T-helper 2 cell treated with Interferon-gamma antibody and Interleukin-4, amounts not matched to agents 5 μg/mL and 100 μg/mL, for 36 hours (primary cell): ENCODE results near the gene NPC2.
"Not testable (repeated sequence)": the region's sequence is repeated elsewhere in the genome, so short reads cannot be mapped to it uniquely, and the experiment has no call there.

Source experiments
- DNase-seq: peaks from one replicate; pipeline ENCODE4 v3.0.0; 2021; ENCODE audit warnings: low spot score
- H3K27ac Mint-ChIP-seq: one replicate; pipeline ENCODE4 v1.8.0; 2021; ENCODE audit warnings: mild to moderate bottlenecking, mixed read lengths
- H3K27me3 Mint-ChIP-seq: one replicate; pipeline ENCODE4 v1.8.0; 2021; ENCODE audit warnings: low read depth, mixed read lengths
- H3K36me3 Mint-ChIP-seq: one replicate; pipeline ENCODE4 v1.8.0; 2021; ENCODE audit warnings: low read depth, mixed read lengths
- H3K4me1 Mint-ChIP-seq: one replicate; pipeline ENCODE4 v1.8.0; 2021; ENCODE audit warnings: low read depth, mixed read lengths
- H3K4me3 Mint-ChIP-seq: one replicate; pipeline ENCODE4 v1.8.0; 2022; ENCODE audit warnings: mild to moderate bottlenecking, moderate library complexity, mixed read lengths
- H3K9me3 Mint-ChIP-seq: one replicate; pipeline ENCODE4 v1.8.0; 2021; ENCODE audit warnings: mixed read lengths

NPC2 gene

DNA sequence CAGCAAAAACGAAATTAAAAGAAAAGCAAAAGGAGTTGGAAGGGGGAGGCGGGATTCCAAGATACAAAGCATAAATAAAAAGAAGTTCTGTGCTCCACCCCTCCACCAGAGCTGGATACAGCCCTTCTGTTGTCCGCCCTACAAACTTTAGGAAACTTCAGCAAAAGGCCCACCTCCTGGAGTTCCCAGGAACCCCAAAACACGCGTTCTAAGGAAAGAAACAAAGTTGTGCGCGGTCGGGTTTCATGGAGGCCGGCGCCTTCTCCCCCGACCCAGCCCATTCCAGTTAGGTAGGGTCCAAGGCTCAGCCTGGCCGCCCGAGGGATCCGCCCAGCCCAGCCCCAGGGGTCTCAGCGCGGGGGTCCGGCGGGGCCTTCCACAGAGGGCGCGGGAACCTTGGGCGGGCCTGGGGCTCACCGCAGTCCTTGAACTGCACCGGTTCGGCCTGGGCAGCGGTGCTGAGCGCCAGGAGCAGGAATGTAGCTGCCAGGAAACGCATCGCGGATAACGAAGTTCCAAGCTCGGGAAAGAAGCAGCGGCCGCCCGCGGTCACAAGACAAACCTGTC lies at the start of gene NPC2:
Gene NPC2 (minus strand): TSS at position 530 of the 567 bp plus-strand sequence. CDS start 31 bp downstream, at position 499.
- Mint-ChIP-seq H3K27me3 (peaks cover 4% of the 10 kb centered on the region), H3K9me3 (no peaks in the 10 kb centered on the region), H3K36me3 (peaks cover 7% of the 10 kb centered on the region), H3K4me3 (peak within 1 kb of the TSS; percentile 89), H3K27ac (peak within 1 kb of the TSS; percentile 90), H3K4me1 (peaks cover 22% of the 10 kb centered on the region)
- no peak for DNase-seq

DNA sequence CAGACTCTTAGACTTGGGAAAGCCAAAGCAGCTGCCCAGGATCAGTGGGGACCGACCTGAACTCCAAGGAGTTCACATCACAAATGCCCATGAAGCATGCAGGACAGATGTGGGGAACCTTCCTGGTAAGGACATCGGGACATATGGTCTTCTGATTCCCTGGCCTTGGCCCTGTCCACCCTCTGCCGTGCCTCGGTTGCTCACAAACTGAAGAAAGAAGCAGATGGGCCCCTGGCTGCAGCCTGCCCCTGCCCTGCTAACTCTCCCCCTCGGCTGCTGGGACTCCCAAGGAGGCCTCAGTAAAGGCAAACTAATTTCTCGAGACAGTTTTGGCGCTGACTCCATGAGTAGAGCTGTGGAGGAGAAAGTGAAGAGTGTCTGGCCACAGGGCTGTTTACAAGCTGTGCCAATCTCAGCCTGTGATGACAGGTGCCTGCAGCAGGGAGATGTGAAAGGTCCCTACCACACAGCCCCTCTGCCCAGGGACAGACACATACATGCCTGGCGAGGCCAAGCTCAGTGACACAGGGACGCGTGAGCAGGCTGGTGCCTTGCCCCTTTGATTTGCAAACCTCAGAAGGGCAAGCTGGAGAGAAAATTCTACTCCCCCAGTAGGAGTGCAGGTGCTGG lies 49.1 kb upstream of the NPC2 start:
- peaks cover 3% of the 10 kb centered on the region for H3K27me3 Mint-ChIP-seq
- no peak overlapping the region for H3K27ac Mint-ChIP-seq
- H3K4me3 Mint-ChIP-seq: no peak overlapping the region
- no peak for DNase-seq
- H3K9me3 Mint-ChIP-seq: no peaks in the 10 kb centered on the region
- H3K36me3 Mint-ChIP-seq: no peaks in the 10 kb centered on the region
- H3K4me1 Mint-ChIP-seq: no peaks in the 10 kb centered on the region

DNA sequence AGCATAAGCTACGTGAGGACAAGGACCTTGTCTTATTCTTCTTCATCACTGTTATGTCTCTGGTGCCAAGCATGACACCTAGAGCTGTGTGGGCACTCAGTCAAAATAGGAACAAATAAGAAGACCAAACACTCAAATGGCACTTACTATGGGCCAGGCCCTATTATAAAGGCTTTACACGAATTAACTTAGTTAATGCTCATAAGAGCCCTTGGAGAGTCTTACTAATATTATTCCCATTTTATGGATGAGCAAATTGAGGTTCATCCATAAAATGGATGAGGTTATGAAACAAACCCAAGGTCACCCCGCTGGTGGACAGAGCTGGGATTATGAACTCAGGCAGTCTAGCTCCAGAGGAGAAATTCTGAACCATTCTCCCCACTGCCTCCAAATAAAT lies 48.1 kb upstream of the NPC2 start:
- Mint-ChIP-seq H3K27me3 (peaks cover 3% of the 10 kb centered on the region), H3K9me3 (no peaks in the 10 kb centered on the region), H3K27ac (no peak overlapping the region), H3K36me3 (no peaks in the 10 kb centered on the region), H3K4me1 (no peaks in the 10 kb centered on the region), H3K4me3 (no peak overlapping the region)
- no peak for DNase-seq

DNA sequence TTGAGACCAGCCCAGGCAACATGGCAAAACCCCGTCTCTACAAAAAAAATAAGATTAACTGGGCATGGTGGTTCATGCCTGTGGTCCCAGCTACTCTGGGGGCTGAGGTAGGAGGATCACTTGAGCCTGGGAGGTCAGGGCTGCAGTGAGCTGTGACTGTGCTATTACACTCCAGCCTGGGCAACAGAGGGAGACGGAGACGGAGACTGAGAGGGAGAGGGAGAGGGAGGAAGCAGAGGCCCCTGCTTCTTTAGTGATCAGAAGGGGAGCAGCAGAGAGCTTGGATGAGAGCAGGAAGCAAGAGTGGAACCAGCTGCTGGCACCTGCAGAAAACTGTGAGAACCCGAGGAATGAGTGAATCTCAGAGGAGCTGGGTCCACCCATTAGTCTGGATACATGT lies 46.4 kb upstream of the NPC2 start:
- Mint-ChIP-seq H3K9me3 (no peaks in the 10 kb centered on the region), H3K36me3 (no peaks in the 10 kb centered on the region), H3K4me3 (no peak overlapping the region), H3K27ac (no peak overlapping the region), H3K27me3 (peaks cover 3% of the 10 kb centered on the region), H3K4me1 (no peaks in the 10 kb centered on the region)
- no peak for DNase-seq

DNA sequence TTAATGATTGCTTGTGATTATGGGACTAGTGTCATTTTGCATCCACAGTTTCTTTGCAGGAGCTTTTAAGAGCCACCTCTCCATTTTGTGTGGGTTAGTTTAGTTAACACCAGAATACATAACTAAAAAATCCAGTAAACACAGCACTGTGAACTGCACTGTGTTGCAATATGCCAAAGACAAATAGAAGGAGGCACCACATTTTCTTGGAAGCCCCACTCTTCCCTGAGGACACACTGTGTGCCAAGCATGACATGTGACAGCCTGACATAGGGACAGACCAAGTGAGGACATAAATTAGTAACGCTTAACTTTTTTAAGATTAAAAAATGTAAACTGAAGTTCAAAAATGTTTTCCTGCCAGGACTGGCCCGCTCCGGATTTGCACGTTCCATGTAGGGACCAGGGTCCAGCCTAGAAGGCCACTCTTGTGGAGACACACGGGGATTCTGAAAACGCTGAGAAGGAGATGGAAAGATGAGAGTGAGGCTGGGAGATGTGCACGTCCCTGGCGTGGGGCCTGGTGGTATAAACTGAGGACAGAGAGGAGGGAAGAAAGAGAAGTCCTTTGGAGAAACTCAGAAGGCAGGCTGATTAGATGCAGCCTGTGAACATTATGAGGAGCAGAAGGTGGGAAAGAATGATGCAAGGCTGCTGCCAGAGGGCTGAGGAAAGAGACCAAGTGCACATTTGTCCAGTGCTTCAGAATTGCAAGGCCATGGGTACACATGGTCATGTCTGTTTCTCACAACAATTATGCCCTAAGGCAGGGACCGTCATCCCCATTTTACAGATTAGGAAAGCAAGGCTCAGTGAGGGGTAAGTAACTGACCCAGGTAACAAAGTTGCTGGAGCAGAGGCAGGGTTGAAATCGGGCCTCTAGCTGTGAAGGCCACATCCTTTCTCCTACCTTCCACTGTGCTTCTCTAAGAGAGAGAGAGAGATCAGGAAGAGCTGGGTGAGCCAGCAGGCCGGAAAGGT lies 45.6 kb upstream of the NPC2 start:
- H3K36me3 Mint-ChIP-seq: no peaks in the 10 kb centered on the region
- H3K27ac Mint-ChIP-seq: no peak overlapping the region
- DNase-seq: no peak
- no peaks in the 10 kb centered on the region for H3K9me3 Mint-ChIP-seq
- H3K27me3 Mint-ChIP-seq: peaks cover 3% of the 10 kb centered on the region
- H3K4me1 Mint-ChIP-seq: no peaks in the 10 kb centered on the region
- no peak overlapping the region for H3K4me3 Mint-ChIP-seq

DNA sequence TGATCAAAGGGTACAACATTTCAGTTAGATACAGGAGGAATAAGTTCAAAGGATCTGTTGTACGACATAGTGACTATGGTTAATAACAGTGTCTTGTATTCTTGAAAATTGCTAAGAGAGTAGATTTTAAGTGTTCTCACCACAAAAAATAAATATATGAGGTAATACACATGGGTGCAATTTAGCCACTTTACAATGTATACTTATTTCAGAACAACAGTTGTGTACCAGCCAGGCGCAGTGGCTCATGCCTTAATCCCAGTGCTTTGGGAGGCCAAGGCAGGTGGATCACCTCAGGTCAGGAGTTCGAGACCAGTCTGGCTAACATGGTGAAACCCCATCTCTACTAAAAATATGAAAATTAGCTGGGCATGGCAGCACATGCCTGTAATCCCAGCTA lies 43.2 kb upstream of the NPC2 start:
- not testable (repeated sequence) for H3K4me3 Mint-ChIP-seq, DNase-seq, H3K27ac Mint-ChIP-seq, H3K4me1 Mint-ChIP-seq, H3K9me3 Mint-ChIP-seq, H3K27me3 Mint-ChIP-seq, H3K36me3 Mint-ChIP-seq

DNA sequence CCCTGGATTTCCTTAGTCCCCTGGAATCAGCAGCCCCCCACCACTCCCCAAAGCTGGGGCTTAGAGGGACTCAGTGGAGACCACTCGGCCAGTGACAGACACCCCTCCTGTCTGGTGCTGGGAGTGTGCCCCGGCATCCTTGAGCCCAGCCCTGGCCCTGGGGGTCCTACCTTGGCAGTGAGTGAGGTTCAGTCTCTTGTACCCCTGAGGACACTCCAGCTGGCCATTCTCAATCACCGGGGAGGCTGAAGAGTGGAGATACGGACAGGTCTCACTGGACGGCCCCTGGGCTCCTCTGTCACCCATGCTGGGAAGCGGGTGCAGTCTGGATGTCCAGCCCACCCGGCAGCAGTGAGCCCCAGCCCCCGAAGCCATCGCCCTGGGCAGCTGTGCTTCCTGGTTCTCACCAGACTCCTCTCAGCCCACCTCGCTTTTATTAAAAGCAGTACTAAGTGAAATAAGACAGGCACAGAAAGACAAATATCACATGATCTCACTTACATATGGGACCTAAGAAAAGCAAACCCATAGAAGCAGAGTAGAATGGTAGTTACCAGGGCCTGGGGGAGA lies 42.7 kb upstream of the NPC2 start:
- Mint-ChIP-seq H3K36me3 (no peaks in the 10 kb centered on the region), H3K9me3 (no peaks in the 10 kb centered on the region), H3K4me3 (no peak overlapping the region), H3K27ac (no peak overlapping the region), H3K4me1 (no peaks in the 10 kb centered on the region), H3K27me3 (peaks cover 3% of the 10 kb centered on the region)
- DNase-seq: no peak

DNA sequence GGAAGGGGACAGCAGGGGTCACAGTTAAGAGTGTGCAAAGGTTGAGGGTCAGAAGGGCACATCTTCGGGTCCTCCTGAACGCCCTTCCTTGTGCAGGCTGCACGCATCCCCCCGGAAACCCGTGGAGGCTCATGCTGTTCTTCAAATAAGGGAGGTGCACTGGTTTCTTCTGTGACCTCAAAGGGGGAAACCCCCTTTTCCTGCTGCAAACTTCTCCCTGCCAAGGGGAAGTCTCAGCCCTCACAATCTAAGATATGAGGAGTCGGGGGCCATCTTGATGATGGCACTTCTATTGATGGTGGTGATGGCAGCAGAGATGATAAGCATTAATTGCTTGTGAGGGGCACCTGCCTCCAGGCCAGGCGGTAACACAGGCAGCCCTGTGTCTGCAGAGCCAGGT lies 40.5 kb upstream of the NPC2 start:
- no peak for DNase-seq
- Mint-ChIP-seq H3K27ac (no peak overlapping the region), H3K4me3 (no peak overlapping the region), H3K36me3 (no peaks in the 10 kb centered on the region), H3K4me1 (no peaks in the 10 kb centered on the region), H3K9me3 (no peaks in the 10 kb centered on the region), H3K27me3 (peaks cover 3% of the 10 kb centered on the region)

DNA sequence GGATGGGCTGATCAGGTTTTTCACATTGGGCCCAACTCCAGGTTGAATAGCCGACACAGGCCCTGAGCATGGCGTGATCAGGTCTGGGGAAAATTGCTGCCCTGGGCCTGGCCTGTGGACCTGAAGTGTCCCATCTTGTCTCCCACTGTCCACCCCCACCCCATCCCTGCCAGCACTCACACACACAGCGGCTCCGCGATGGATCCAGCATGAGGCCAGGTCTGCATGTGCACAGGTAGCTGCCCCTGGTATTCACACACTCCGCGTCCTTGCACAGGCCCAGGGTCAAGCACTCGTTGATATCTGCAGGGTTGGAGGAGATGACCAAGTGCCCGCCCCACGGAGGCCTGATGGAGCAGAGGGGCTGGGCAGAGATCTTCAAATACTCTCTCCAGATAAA lies 39.1 kb upstream of the NPC2 start:
- H3K4me3 Mint-ChIP-seq: no peak overlapping the region
- H3K4me1 Mint-ChIP-seq: no peaks in the 10 kb centered on the region

DNA sequence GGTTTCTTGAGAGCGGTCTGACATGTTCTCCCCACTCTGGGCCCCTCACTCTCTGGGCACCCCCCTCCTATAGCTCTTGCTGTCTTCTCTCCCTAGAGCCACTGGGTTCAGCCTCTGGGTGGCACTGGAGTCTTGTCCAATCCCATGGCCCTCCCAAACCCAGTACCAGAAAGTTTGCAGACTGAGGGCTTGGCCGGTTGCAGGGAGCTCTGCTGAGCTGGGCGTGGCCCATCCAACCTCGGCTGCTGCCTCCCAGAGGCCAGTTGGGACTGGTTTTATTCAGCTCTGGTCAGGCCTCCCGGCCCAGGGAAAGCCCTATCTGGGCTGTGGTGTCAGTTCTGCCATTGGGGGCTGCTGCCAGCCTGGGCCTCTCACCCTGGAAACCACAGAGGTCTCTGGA lies 38.4 kb upstream of the NPC2 start:
- no peaks in the 10 kb centered on the region for H3K36me3 Mint-ChIP-seq
- no peaks in the 10 kb centered on the region for H3K9me3 Mint-ChIP-seq
- H3K27me3 Mint-ChIP-seq: no peaks in the 10 kb centered on the region
- no peaks in the 10 kb centered on the region for H3K4me1 Mint-ChIP-seq
- no peak overlapping the region for H3K4me3 Mint-ChIP-seq
- no peak for DNase-seq
- no peak overlapping the region for H3K27ac Mint-ChIP-seq

More for the DNA sequence above, 39.1 kb upstream of the NPC2 start:
- DNase-seq: no peak
- no peak overlapping the region for H3K27ac Mint-ChIP-seq
- no peaks in the 10 kb centered on the region for H3K27me3 Mint-ChIP-seq
- no peaks in the 10 kb centered on the region for H3K9me3 Mint-ChIP-seq
- H3K36me3 Mint-ChIP-seq: no peaks in the 10 kb centered on the region

DNA sequence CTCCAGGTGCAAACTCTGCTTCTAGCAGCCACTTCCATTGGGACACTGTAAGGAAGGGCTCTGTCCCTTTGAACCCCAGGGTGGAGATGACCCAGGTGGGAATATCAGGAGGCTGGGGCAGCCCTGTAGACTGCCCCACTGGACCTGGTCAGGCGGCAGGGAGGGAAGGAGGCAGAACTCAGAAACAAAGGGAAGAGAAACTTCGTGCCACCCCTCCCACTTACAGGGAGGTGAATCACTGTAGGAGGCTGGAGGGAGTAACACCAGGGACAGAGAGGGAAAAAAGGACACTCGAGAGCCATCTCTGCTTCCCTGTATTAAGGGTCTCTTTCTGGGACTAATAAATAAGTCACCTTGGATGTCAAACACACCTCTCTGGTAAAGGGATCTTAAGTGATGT lies 37.9 kb upstream of the NPC2 start:
- H3K27ac Mint-ChIP-seq: no peak overlapping the region
- no peaks in the 10 kb centered on the region for H3K36me3 Mint-ChIP-seq
- DNase-seq: no peak
- H3K4me1 Mint-ChIP-seq: no peaks in the 10 kb centered on the region
- H3K9me3 Mint-ChIP-seq: no peaks in the 10 kb centered on the region
- H3K27me3 Mint-ChIP-seq: no peaks in the 10 kb centered on the region
- H3K4me3 Mint-ChIP-seq: no peak overlapping the region

DNA sequence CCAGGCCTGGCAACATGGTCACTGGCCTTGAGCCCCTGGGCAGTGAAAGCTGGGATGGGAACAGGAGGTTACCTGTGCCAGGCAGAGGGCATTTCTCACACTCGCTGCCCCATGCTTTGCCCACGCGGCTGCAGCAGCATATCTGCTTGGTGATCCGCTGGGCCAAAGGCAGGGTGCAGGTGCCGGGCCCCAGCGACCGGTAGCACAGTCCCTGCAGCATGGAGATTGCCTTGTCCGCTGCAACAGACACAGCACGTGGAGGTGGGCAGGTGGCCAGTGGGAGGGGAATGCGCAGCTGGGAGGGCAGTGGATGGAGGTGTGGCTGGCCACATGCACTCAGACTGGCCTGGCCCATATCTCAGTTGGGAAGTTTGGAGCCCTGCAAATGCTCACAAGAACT lies 35.8 kb upstream of the NPC2 start:
- Mint-ChIP-seq H3K4me3 (no peak overlapping the region), H3K36me3 (no peaks in the 10 kb centered on the region), H3K9me3 (no peaks in the 10 kb centered on the region), H3K27me3 (peaks cover 2% of the 10 kb centered on the region), H3K27ac (no peak overlapping the region), H3K4me1 (no peaks in the 10 kb centered on the region)
- no peak for DNase-seq

DNA sequence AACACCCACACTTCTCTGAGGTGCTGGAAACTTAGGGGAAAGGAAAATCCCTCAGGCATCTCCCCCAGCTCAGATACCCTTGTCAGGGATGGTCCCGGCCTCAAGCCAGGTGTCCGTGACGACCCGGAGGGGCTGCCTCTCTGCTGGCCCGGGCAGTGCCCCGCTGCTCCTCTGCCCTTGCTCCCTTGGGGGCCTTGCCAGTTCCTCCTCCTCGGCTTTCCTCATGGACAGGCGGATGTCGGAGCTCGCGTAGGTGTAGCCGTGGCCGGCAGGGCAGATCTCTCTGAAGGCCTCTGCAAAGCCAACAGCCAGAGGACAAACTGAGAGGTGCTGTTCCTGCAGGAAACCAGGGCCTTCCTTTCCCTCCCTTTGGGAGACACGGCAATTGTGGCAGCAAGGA lies 35.3 kb upstream of the NPC2 start:
- Mint-ChIP-seq H3K27ac (no peak overlapping the region), H3K36me3 (no peaks in the 10 kb centered on the region), H3K4me3 (no peak overlapping the region), H3K9me3 (no peaks in the 10 kb centered on the region), H3K4me1 (no peaks in the 10 kb centered on the region), H3K27me3 (peaks cover 2% of the 10 kb centered on the region)
- no peak for DNase-seq

DNA sequence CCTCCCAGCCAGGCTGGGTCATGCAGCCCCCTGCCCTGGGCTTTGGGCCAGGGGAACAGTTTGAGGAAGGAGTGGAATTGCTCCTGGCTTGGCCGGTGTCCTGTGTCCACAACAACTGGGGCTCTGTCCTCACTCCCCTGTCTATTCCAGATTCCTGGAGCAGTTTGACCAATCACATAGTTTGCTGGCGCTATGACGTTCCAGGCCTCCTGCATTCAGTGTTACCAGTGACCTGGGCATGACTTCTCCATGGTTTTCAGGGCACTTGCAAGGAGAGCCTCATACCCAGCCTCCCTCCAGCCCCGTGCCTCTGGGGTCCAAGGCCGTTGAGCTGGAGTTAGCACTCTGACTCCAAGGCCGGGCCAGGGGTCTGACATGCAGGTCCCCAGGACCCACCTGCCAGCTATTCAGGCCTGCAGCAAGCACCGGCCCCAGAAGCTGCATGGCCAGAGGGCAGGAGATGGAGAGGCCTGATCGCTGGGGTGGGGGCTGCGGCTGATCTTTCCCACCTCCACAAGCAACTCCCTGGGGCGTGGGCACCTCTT lies 34.7 kb upstream of the NPC2 start:
- Mint-ChIP-seq H3K4me3 (no peak overlapping the region), H3K27ac (no peak overlapping the region), H3K27me3 (peaks cover 2% of the 10 kb centered on the region), H3K4me1 (no peaks in the 10 kb centered on the region), H3K36me3 (no peaks in the 10 kb centered on the region), H3K9me3 (no peaks in the 10 kb centered on the region)
- DNase-seq: no peak
